Stimulated activated CD8-positive, alpha-beta memory T cell treated with anti-CD3 and anti-CD28 coated beads, Interleukin-12 subunit alpha, Interleukin-12 subunit beta, amount 100 ng/mL, for 24 hours (primary cell): ENCODE measurements around the gene WWOX.

Experiments
- DNase-seq: peaks from one replicate; pipeline ENCODE4 v3.0.0-alpha.2; 2020; ENCODE audit errors: extremely low read depth

Gene WWOX

DNA sequence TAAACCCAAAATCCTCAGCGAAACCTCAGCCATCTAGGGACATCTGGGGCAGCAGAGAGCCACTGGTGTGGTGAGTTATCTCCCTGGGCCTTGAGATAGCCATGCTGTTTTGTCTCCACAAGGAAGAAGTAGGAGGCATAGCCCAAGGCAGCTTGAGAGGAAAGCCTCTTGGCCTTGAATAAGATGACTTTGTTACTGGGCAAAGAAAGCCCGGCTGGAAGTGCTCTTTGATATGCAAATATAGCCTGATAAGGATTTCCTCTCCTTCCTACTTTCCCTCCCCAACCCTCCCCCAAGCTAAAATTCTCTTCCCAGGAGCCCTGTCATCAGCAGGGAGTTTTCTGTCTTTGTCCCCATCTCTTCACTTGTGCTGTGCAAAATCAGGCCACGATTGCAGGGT lies 806.7 kb downstream of the WWOX start:
- no peak for DNase-seq

GRCh38 chr16:78909226-78909625 lies 809.8 kb downstream of the WWOX start:
- DNase-seq: no peak

- DNase-seq: no peak
Measured at GRCh38 chr16:78915811-78916345, 816.4 kb downstream of the WWOX start.

DNA sequence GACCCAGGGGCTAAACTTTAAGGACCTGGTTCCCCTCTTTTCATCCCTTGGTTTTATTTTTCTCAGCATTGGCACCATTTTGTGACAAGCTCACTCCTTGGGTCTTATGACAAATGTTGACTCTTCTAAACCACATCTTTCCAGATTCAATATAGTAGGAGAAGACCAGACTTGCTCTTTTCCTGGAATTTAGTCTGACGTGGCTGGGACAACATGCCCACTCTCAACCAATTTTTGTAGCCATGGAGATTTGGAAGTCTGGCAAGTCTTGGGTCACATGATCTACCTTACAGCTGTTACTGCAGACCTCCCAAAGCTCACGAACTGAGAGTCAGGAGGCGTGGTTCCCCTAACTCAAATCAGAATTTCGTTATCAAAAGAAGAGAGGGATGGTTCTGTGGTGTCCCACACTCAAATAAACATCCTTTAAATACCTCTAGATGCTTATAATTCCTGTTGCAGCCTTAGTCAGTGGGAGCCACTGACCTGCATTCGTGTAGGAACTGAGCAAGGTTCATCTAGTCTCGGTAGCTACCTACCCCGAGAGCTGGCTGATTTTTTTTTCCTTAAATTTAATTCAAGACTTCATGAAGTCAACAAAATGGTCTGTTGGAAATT lies 817.6 kb downstream of the WWOX start:
- no peak for DNase-seq

- DNase-seq: no peak
Measured at GRCh38 chr16:78918805-78919305, 819.4 kb downstream of the WWOX start.

DNA sequence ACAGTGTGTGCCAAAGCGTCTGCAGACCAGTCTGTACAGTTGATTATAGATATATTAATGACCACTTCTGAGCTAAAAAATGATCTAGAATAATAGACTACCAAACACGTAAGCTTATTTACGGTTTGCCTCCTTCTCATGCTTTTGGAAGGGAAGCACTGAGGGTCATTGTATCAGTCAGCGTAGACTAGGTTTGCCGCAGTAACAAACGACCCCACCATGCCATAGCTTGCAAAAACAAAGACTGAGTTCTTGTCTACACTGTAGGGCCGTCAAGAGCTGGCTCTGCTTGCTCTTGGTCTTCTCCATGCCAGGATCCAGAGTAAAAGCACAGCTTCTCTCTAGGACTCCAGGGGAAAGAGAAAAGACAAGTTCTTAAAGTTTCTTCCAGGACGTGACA lies 820.4 kb downstream of the WWOX start:
- no peak for DNase-seq

- no peak for DNase-seq
Measured at GRCh38 chr16:78920621-78921020, 821.2 kb downstream of the WWOX start.

DNA sequence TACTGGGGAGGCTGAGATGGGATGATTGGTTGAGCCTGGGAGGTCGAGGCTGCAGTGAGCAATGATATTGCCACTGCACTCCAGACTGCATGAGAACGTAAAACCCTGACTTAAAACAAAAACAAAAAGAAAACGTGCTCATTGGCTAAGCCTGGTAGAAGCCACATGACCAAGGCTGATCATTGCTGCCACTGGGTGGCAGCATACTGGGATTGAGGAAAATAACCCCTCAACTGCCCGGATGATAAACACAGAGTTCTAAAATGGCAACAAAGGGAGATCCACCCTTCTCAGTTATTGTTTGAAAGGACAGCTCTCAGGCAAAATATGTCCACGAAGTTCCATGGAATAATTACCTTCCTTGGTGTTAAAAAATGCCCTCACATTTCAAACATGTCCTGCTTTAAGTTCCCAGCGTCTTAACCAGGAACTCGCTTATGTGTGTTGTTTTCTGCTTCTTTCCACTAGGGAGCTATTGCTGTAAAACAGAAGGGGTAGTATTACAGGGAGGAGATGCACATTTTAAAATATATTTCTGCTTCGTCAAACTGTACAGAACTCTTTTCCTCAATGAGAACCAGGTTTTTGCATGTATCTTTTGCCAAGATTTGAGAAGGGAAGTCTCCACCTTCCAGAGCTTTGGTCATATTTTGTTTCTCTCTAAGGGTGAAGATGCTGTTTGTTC lies 825.8 kb downstream of the WWOX start:
- DNase-seq: no peak

- no peak for DNase-seq
Measured at GRCh38 chr16:78926723-78927210, 827.3 kb downstream of the WWOX start.

DNA sequence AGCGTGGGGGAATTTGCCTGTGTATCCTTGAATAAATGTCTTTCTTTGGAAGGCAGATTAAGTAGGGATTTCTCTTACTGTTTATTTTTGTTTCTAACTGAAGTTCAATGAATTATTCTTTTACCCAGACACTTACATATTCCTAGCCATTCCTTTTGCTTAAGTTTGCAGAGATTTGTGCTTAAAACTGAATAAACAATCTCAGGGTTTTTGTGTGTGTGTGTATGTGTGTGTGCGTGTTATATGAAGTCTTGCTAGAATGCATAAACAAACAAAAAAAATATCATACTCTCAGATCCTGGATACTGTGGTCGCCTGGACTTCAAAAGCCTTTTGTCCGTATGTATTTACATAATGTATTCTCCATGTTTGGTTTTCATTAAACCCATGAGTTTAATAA lies 828.3 kb downstream of the WWOX start:
- DNase-seq: no peak

- no peak for DNase-seq
Measured at GRCh38 chr16:78929841-78930240, 830.4 kb downstream of the WWOX start.

DNA sequence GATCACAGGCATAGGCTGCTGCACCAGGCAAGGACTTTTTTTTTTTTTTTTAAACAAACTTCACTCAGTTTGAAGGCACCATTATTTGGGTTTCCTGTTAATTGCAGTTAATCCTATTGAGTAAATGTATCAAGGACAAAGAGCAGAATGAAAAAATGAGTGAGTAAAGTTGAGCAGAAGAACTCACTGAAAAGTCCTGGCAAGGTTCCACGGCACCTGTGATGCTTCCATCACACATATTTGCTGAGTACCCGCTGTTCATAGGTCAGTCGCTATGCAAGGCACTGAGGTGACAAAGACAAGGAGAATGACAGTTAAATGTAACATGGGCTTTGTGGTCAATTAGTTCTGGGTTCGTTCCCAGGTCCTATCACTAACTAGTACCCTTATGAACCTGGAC lies 831.1 kb downstream of the WWOX start:
- DNase-seq: no peak

DNA sequence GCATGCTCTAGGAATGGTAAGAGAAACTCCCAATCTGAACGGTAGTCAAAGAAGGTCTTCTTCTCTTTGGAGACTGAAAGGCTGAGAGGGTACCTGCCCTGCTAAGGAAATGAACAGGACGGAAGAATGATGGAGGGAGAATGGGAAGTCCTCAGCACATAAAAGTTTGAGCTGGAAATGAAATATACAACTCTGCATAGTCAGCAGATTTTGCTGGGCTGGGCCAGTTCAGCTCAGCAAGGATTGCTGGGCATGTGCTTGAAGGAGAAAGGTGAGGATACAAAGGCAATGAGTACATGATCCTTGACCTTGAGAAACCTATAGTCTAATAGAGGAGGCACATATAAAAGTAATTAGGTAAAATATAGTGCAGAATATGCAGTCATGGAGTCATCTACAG lies 831.8 kb downstream of the WWOX start:
- DNase-seq: no peak

GRCh38 chr16:78931678-78932077 lies 832.2 kb downstream of the WWOX start:
- no peak for DNase-seq

- no peak for DNase-seq
Measured at GRCh38 chr16:78932355-78932943, 833.0 kb downstream of the WWOX start.

GRCh38 chr16:78936060-78936459 lies 836.6 kb downstream of the WWOX start:
- no peak for DNase-seq

DNA sequence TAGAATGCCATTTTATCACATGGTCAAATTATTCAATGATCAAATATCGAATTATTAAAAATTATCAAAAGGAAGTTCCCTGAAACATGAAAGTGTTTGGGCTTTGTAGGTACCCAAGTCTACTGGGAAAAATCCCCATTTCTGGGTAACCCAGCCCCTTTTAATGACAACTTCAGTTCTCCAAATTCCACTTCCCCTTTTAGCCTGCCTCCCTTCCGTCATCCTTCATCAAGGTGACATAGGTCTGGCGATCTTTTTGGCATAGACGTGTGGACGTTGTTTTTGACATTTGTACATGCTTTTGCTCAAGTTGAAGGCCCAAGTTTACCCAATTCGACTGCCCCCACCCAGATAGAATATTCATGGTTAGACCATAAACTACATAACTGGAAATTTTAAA lies 840.1 kb downstream of the WWOX start:
- DNase-seq: no peak

DNA sequence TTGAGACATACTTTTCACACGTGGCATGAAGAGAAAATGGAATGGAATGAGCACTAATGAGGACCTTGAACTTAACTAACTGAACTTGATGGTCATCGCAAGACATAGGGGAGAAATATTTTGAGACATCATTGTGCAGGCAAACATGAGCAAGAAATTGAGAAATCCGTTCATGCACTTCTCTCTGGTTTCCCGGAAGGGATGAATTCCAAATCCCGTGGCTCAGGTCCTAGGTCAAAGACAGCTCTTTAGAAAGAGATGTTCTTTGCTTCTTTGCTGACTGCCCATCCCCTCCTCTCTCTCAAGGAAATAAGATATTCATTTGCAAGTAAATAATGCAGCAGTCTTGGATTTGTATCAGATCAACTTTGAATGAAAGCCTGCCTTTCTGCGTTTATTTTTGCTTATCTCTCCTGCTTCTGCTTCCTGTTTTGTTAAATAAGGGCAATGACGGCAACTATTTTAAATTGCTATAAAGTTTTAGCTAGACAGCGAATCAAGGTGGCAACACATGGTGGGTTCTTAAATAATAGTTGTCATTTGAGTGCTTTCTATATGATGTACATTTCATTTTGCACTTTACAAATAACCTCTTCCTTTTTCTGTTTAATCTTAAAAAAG lies 843.3 kb downstream of the WWOX start:
- DNase-seq: no peak

DNA sequence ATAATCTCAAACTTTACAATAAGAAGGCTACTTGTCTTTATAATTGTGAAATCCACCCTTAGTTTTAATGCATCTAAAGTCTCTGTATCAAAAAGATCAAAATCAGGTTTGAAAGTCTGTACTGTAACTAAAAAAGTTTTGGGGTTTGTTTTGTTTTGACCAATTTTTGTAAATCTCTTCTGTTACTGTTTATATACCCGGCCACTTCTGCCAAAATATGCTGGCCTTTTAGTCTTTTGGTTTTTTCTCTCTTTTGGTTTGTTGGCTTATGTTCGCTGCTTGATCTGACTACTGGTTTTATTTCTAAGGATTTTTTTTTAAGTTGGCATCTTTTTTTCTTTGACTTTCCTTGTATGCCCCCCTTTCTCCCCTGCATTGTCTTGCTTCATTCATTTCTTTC lies 845.9 kb downstream of the WWOX start:
- no peak for DNase-seq

- DNase-seq: no peak
Measured at GRCh38 chr16:78946556-78946955, 847.1 kb downstream of the WWOX start.

GRCh38 chr16:78950768-78951167 lies 851.3 kb downstream of the WWOX start:
- DNase-seq: no peak

DNA sequence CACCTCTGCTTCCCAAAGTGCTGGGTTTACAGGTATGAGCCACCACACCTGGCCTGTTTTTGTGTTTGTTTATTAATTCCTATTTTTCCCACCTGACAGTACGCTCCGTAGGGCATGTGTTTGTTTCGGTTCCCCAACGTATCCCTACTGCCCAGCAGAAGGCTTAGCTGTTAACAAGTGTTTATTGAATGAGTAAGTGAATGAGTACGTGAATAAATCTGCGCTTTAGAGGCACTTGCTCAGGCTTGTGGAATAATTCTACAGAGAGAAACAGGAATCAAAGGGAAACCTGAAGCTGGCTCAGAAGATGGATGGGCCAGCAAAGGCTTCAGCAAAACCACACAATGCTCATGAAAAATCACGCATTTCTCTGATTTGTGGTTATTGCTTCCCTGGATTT lies 853.2 kb downstream of the WWOX start:
- no peak for DNase-seq
